ENCODE results near the gene LSP1. TPM values are rescaled to one million over a fixed set of nuclear protein-coding genes. Genes with fewer than 3 reads are reported as not detected.

Gene LSP1
- total and polyA plus RNA-seq, 2 donors (not counting 1 experiment from before 2014, with no cell fraction given) = 0.19 to 1.8 TPM

DNA sequence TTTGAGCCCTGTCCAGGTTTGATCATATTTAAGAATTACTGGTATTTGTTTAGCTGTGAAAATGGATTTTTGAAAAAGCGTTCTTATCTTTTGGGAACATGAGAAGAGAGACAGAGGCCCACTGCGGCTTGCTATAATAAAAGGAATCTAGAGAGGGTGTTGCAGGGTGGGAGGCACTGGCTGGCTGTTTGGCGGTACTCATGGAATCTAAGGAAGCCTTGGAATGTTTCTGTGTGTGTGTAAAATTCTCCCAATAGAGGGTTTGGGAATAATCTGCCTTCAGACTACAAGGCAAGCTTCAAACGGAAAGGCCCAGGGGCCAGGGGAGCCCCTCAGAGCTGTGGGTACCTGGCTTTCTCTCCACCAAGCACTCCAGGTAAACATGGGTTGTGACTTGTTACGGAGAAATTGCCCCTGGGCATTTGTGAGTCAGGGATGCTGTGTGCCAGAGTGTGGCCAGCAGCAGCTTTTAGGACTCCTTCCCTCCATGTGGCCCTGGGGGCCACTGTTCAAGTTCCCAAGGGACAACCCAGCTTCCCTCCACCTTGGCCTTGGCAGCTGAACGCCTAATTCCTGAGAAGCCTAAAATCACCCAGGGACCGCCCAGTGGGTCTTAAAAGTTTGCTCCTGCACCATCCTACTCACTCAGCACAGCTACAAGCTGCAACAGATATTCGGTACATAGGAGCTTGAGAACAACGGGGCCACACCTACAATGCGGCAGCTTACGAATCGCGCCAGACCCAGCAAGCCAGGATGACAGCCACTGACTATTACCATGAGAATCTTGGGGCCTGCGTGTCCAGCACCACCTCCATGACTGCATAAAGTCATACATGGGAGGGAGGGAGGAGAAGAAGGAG is 32.2 kb upstream of the LSP1 start:
- Histone ChIP-seq H3K27me3 (ENCODE audit: control insufficient read depth, insufficient read depth, low read length) (no peaks in the 10 kb centered on the region), H4K20me1 (ENCODE audit: control insufficient read depth, extremely low read depth, insufficient read depth, low read length) (no peaks in the 10 kb centered on the region), H3K36me3 (ENCODE audit: control insufficient read depth, insufficient read depth, low read length) (no peaks in the 10 kb centered on the region), H3K4me1 (ENCODE audit: control insufficient read depth, extremely low read depth, insufficient read depth, low read length) (no peaks in the 10 kb centered on the region), H3K4me2 (ENCODE audit: extremely low read depth, insufficient read depth, low read length) (no peak overlapping the region), H3K9ac (ENCODE audit: insufficient read depth, low read length) (no peak overlapping the region), H2AFZ (ENCODE audit: low read length) (no peak overlapping the region), H3K79me2 (ENCODE audit: control insufficient read depth, insufficient read depth, low read length) (no peaks in the 10 kb centered on the region), H3K27ac (ENCODE audit: insufficient read depth, low read length) (no peak overlapping the region), H3K9me3 (ENCODE audit: control insufficient read depth, insufficient read depth, low read depth, low read length) (no peaks in the 10 kb centered on the region), H3K4me3 (replicated peaks in 1 of 4; ENCODE audit: control extremely low read depth in 1 of 4, insufficient read depth in 1 of 4, low read depth in 3 of 4, low read length in 4 of 4) (no peak overlapping the region)
- TF ChIP-seq EZH2 (IDR thresholded peaks at IDR 0.05; ENCODE audit: low read length, missing control alignments) = no peak
- peak in 1 of 2 donors; percentile 77 for DNase-seq (ENCODE audit: low read depth in 2 of 2)

DNA sequence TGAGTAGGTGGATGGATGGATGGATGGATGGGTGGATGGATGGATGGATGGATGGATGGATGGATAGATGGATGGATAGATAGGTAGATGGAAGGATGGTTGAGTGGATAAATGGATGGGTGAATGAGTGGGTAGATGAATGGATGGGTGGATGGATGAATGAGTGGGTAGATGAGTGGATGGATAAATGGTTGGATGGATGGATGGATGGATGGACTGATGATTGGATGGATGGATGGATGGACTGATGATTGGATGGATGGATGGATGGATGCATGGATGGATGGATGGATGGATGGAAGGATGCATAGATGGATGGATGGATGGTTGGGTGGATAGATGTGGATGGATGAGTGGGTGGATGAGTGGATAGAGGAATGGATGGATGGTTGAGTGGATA is 31.3 kb upstream of the LSP1 start:
- Histone ChIP-seq H3K9ac (ENCODE audit: insufficient read depth, low read length) (no peak overlapping the region), H3K4me2 (ENCODE audit: extremely low read depth, insufficient read depth, low read length) (no peak overlapping the region), H3K4me1 (ENCODE audit: control insufficient read depth, extremely low read depth, insufficient read depth, low read length) (peaks cover 1% of the 10 kb centered on the region), H3K27me3 (ENCODE audit: control insufficient read depth, insufficient read depth, low read length) (no peaks in the 10 kb centered on the region), H2AFZ (ENCODE audit: low read length) (no peak overlapping the region), H3K79me2 (ENCODE audit: control insufficient read depth, insufficient read depth, low read length) (no peaks in the 10 kb centered on the region), H3K36me3 (ENCODE audit: control insufficient read depth, insufficient read depth, low read length) (no peaks in the 10 kb centered on the region), H4K20me1 (ENCODE audit: control insufficient read depth, extremely low read depth, insufficient read depth, low read length) (no peaks in the 10 kb centered on the region), H3K4me3 (replicated peaks in 1 of 4; ENCODE audit: control extremely low read depth in 1 of 4, insufficient read depth in 1 of 4, low read depth in 3 of 4, low read length in 4 of 4) (no peak overlapping the region), H3K27ac (ENCODE audit: insufficient read depth, low read length) (no peak overlapping the region), H3K9me3 (ENCODE audit: control insufficient read depth, insufficient read depth, low read depth, low read length) (no peaks in the 10 kb centered on the region)
- TF ChIP-seq, protein P1, sequence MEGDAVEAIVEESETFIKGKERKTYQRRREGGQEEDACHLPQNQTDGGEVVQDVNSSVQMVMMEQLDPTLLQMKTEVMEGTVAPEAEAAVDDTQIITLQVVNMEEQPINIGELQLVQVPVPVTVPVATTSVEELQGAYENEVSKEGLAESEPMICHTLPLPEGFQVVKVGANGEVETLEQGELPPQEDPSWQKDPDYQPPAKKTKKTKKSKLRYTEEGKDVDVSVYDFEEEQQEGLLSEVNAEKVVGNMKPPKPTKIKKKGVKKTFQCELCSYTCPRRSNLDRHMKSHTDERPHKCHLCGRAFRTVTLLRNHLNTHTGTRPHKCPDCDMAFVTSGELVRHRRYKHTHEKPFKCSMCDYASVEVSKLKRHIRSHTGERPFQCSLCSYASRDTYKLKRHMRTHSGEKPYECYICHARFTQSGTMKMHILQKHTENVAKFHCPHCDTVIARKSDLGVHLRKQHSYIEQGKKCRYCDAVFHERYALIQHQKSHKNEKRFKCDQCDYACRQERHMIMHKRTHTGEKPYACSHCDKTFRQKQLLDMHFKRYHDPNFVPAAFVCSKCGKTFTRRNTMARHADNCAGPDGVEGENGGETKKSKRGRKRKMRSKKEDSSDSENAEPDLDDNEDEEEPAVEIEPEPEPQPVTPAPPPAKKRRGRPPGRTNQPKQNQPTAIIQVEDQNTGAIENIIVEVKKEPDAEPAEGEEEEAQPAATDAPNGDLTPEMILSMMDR (conservative IDR thresholded peaks at IDR 0.05 in 1 of 2, IDR thresholded peaks at IDR 0.05 in 1 of 2; ENCODE audit: low read depth in 1 of 2, low read length in 2 of 2) = no peak
- no peak for TF ChIP-seq EZH2 (IDR thresholded peaks at IDR 0.05; ENCODE audit: low read length, missing control alignments)
- no peak for DNase-seq (ENCODE audit: low read depth in 2 of 2)

DNA sequence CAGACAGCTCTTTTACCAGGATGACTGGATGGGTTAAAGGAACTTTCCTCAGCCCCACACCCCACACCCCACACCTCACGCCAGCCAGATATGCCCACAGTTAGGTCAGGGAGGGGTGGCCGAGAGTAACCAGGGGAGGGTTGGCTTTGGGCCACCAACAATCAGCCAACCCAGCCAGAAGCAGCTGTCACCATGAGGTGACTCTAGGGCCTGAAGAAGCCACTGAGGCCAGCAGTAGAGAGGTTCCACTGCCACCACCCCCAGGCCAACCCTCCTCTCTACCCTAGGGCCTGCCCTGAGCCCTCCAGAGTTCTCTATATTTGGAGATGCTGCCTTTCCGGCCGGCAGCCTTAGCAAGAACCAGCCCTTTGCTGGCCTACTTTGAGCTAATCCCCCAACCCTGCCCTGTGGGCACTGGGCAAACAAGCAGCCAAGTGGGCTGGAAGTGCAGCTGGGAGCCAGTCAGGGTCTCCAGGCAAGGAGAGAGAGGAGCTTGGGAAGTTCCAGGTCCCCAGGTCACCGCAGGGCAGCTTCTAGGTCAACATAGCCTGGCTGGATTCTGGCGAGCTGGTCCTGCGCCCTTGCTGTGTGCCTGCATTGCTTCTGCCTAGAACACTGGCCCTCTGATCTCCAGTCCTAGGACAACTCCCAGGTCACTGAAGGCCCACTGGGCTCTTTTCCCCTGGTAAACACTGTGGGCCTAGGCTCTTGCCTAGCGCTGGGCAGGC is 30.1 kb upstream of the LSP1 start:
- H3K27ac ChIP-seq (ENCODE audit: insufficient read depth, low read length) = no peak overlapping the region
- peaks cover 8% of the 10 kb centered on the region for H3K4me1 ChIP-seq (ENCODE audit: control insufficient read depth, extremely low read depth, insufficient read depth, low read length)
- no peak overlapping the region for H3K9ac ChIP-seq (ENCODE audit: insufficient read depth, low read length)

More for the DNA sequence above, 30.1 kb upstream of the LSP1 start:
- no peak for TF ChIP-seq EZH2 (IDR thresholded peaks at IDR 0.05; ENCODE audit: low read length, missing control alignments)
- TF ChIP-seq, protein P1 (conservative IDR thresholded peaks at IDR 0.05 in 1 of 2, IDR thresholded peaks at IDR 0.05 in 1 of 2; ENCODE audit: low read depth in 1 of 2, low read length in 2 of 2) = no peak
- Histone ChIP-seq H3K4me3 (replicated peaks in 1 of 4; ENCODE audit: control extremely low read depth in 1 of 4, insufficient read depth in 1 of 4, low read depth in 3 of 4, low read length in 4 of 4) (no peak overlapping the region), H3K9me3 (ENCODE audit: control insufficient read depth, insufficient read depth, low read depth, low read length) (no peaks in the 10 kb centered on the region), H3K36me3 (ENCODE audit: control insufficient read depth, insufficient read depth, low read length) (no peaks in the 10 kb centered on the region), H4K20me1 (ENCODE audit: control insufficient read depth, extremely low read depth, insufficient read depth, low read length) (no peaks in the 10 kb centered on the region), H2AFZ (ENCODE audit: low read length) (no peak overlapping the region), H3K27me3 (ENCODE audit: control insufficient read depth, insufficient read depth, low read length) (no peaks in the 10 kb centered on the region), H3K4me2 (ENCODE audit: extremely low read depth, insufficient read depth, low read length) (no peak overlapping the region), H3K79me2 (ENCODE audit: control insufficient read depth, insufficient read depth, low read length) (no peaks in the 10 kb centered on the region)
- DNase-seq (ENCODE audit: low read depth in 2 of 2) = no peak

All from fibroblast of lung (primary cell).